H9 (cell line): ENCODE data around the gene LMF1. TPM values are rescaled to one million over a fixed set of nuclear protein-coding genes. Genes with fewer than 3 reads are reported as not detected.

Experiments used
- DNase-seq: peaks from one replicate; pipeline ENCODE4 v3.0.0-alpha.2; 2017
- H2AFZ ChIP-seq: one replicate; pipeline ENCODE4 v1.6.1; 2013; ENCODE audit warnings: mild to moderate bottlenecking, low read length, control low read depth, moderate library complexity
- H2AK5ac ChIP-seq: 2 replicates; pipeline ENCODE4 v1.6.1; 2013; ENCODE audit warnings: low read length, control low read depth, mixed read lengths; ENCODE audit not compliant: insufficient read length
- H2BK120ac ChIP-seq: one replicate; pipeline ENCODE4 v1.6.1; 2013; ENCODE audit warnings: low read depth, mild to moderate bottlenecking, low read length, control low read depth, inconsistent platforms; ENCODE audit not compliant: poor library complexity, severe bottlenecking
- H2BK12ac ChIP-seq: 2 replicates; pipeline ENCODE4 v1.6.1; 2013; ENCODE audit warnings: low read length, control low read depth, mixed read lengths, low read depth; ENCODE audit not compliant: insufficient read length
- H2BK15ac ChIP-seq: 2 replicates; pipeline ENCODE4 v1.6.1; 2013; ENCODE audit warnings: low read depth, low read length, control low read depth
- H2BK20ac ChIP-seq: one replicate; pipeline ENCODE4 v1.6.1; 2013; ENCODE audit warnings: low read depth, mild to moderate bottlenecking, low read length, control low read depth, inconsistent platforms; ENCODE audit not compliant: poor library complexity, severe bottlenecking
- H2BK5ac ChIP-seq: 2 replicates; pipeline ENCODE4 v1.6.1; 2013; ENCODE audit warnings: low read length, control low read depth, mixed read lengths; ENCODE audit not compliant: insufficient read length
- H3K14ac ChIP-seq: 2 replicates; pipeline ENCODE4 v1.6.1; 2013; ENCODE audit warnings: low read length, control low read depth; ENCODE audit not compliant: insufficient read depth
- H3K18ac ChIP-seq: 2 replicates; pipeline ENCODE4 v1.6.1; 2013; ENCODE audit warnings: low read depth, mild to moderate bottlenecking, mixed read lengths, low read length, control low read depth; ENCODE audit not compliant: insufficient read length
- H3K23ac ChIP-seq: 2 replicates; pipeline ENCODE4 v1.6.1; 2013; ENCODE audit warnings: low read length, control low read depth, mixed read lengths, low read depth; ENCODE audit not compliant: insufficient read length
- H3K23me2 ChIP-seq: 2 replicates; pipeline ENCODE4 v1.6.1; 2013; ENCODE audit warnings: low read depth, mild to moderate bottlenecking, mixed read lengths, low read length, control low read depth; ENCODE audit not compliant: insufficient read length, poor library complexity, severe bottlenecking
- H3K27ac ChIP-seq: 2 replicates; pipeline ENCODE4 v1.5.1; 2013; ENCODE audit warnings: low read length, control low read depth, mixed read lengths, low read depth; ENCODE audit not compliant: insufficient read length
- H3K27me3 ChIP-seq: 2 replicates; pipeline ENCODE4 v1.6.1; 2013; ENCODE audit warnings: low read length, control low read depth, inconsistent platforms; ENCODE audit not compliant: insufficient read depth
- H3K4ac ChIP-seq: 2 replicates; pipeline ENCODE4 v1.6.1; 2013; ENCODE audit warnings: low read depth, mild to moderate bottlenecking, control low read depth, inconsistent platforms, low read length, moderate library complexity
- H3K4me1 ChIP-seq: 2 replicates; pipeline ENCODE4 v1.6.1; 2013; ENCODE audit warnings: low read length, control low read depth, inconsistent platforms; ENCODE audit not compliant: insufficient read depth
- H3K4me2 ChIP-seq: 2 replicates; pipeline ENCODE4 v1.6.1; 2013; ENCODE audit warnings: low read length, control low read depth, mixed read lengths; ENCODE audit not compliant: insufficient read length, insufficient read depth
- H3K56ac ChIP-seq: 2 replicates; pipeline ENCODE4 v1.6.1; 2013; ENCODE audit warnings: low read depth, mild to moderate bottlenecking, mixed read lengths, low read length, control low read depth; ENCODE audit not compliant: insufficient read length
- H3K79me1 ChIP-seq: 2 replicates; pipeline ENCODE4 v1.6.1; 2013; ENCODE audit warnings: low read depth, mild to moderate bottlenecking, moderate library complexity, low read length, control low read depth, inconsistent platforms; ENCODE audit not compliant: insufficient read depth, poor library complexity, severe bottlenecking
- H3K79me2 ChIP-seq: 2 replicates; pipeline ENCODE4 v1.6.1; 2013; ENCODE audit warnings: low read length, control low read depth, inconsistent platforms; ENCODE audit not compliant: insufficient read depth
- H3K9ac ChIP-seq: 2 replicates; pipeline ENCODE4 v1.6.1; 2013; ENCODE audit warnings: low read length, control low read depth, mixed read lengths; ENCODE audit not compliant: insufficient read length; ENCODE audit errors: extremely low read depth
- H3K9me3 ChIP-seq: one replicate; pipeline ENCODE4 v1.6.1; 2013; ENCODE audit warnings: low read depth, low read length, inconsistent platforms; ENCODE audit not compliant: control insufficient read depth
- H3T11ph ChIP-seq: one replicate; pipeline ENCODE4 v1.6.1; 2013; ENCODE audit warnings: mild to moderate bottlenecking, low read length, control low read depth, inconsistent platforms
- H4K20me1 ChIP-seq: one replicate; pipeline ENCODE4 v1.6.1; 2013; ENCODE audit not compliant: control insufficient read depth, insufficient read length, insufficient read depth
- H4K5ac ChIP-seq: 2 replicates; pipeline ENCODE4 v1.6.1; 2013; ENCODE audit warnings: low read depth, mild to moderate bottlenecking, mixed read lengths, low read length, control low read depth; ENCODE audit not compliant: insufficient read length
- H4K8ac ChIP-seq: replicated peaks from 2 replicates; pipeline ENCODE4 v1.6.1; 2013; ENCODE audit warnings: low read length, control low read depth, mixed read lengths, low read depth; ENCODE audit not compliant: insufficient read length
- H4K91ac ChIP-seq: 2 replicates; pipeline ENCODE4 v1.6.1; 2013; ENCODE audit warnings: low read depth, mild to moderate bottlenecking, moderate library complexity, mixed read lengths, low read length, control low read depth; ENCODE audit not compliant: insufficient read length
- H3K27ac Mint-ChIP-seq, 3 experiments: 2 replicates in 2 of 3; 3 replicates in 1 of 3; pipeline ENCODE4 v1.8.0; 2020 to 2021; ENCODE audit warnings: mixed read lengths in 3 of 3, mild to moderate bottlenecking in 1 of 3, moderate library complexity in 1 of 3
- H3K27me3 Mint-ChIP-seq: 2 replicates; pipeline ENCODE4 v1.8.0; 2021; ENCODE audit warnings: low read depth, mild to moderate bottlenecking, moderate library complexity, mixed read lengths
- H3K36me3 Mint-ChIP-seq, 3 experiments: 2 replicates in 2 of 3; 3 replicates in 1 of 3; pipeline ENCODE4 v1.8.0; 2020 to 2021; ENCODE audit warnings: low read depth in 3 of 3, mixed read lengths in 3 of 3; ENCODE audit not compliant: insufficient read depth in 1 of 3
- H3K4me1 Mint-ChIP-seq, 2 experiments: 2 replicates each; pipeline ENCODE4 v1.8.0; 2020; ENCODE audit warnings: mixed read lengths in 2 of 2
- H3K4me3 Mint-ChIP-seq, 2 experiments: 2 replicates in 1 of 2; 3 replicates in 1 of 2; pipeline ENCODE4 v1.8.0; 2020 to 2021; ENCODE audit warnings: mild to moderate bottlenecking in 2 of 2, mixed read lengths in 2 of 2, moderate library complexity in 1 of 2
- H3K9me3 Mint-ChIP-seq, 2 experiments: 2 replicates in 1 of 2; 3 replicates in 1 of 2; pipeline ENCODE4 v1.8.0; 2020; ENCODE audit warnings: mild to moderate bottlenecking in 2 of 2, mixed read lengths in 2 of 2, moderate library complexity in 1 of 2
- WGBS: extraction: QIAGEN DNeasy Blood & Tissue Kit; methylation state at CpG from one replicate; pipeline ENCODE4 v1.1.7; 2013; ENCODE audit warnings: missing lambda C conversion rate, low lambda C conversion rate, mixed read lengths; ENCODE audit not compliant: insufficient read length; ENCODE audit errors: extremely low coverage; 5-methylcytosine and 5-hydroxymethylcytosine counted together
- total RNA-seq: library from RNA; stranded (reverse); gene quantifications from 2 replicates; pipeline ENCODE4 v1.2.1, GENCODE V29; 2021
- TF ChIP-seq, protein P1 (sequence below): fragments of 200-600 bp; sonication (generic); conservative IDR thresholded peaks from 3 replicates; pipeline ENCODE4 v1.8.0; 2021; ENCODE audit warnings: antibody characterized with exemption, mild to moderate bottlenecking

LMF1 gene
- total RNA-seq, 1 experiment from 2014 or later = 7.1 TPM

DNA sequence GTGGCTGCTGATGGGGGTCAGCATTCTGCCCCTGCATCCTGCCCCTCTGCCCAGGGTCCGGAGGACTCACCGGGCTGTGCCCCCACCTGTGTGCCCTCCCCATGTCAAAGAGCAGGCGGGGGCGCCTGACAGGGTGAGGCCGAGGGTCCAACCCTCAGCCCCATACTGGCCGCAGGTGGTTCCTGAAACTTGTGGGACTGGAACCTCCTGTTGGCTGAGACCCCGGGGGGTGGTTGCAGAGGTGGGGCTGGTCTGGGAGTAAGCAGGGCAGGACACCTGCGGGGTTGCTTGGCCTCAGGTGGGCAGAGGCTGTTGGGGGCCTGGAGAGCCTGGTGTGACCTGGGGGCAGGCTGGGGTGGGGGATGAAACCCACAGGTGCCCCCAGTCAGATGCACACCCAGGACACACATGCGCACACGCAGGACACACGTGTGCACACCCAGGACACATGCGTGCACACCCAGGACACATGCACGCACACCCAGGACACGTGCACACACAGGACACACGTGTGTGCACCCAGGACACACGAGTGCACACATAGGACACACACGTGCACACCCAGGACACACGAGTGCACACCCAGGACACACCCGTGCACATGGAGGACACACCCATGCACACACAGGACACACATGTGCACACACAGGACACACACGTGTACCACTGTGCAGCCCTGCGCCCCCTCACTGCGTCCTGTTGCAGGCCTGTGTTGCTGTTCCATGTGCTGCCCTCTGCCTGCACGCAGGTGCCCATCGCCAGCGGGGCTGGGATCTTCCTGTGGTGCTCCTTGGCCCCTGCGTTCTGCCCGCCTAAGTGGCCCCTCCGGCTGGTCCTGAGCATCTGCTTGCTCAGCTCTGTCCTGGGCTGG is 42.2 kb upstream of the LMF1 start:
- WGBS = no CpG with 5 or more reads among the region's 28 CpGs

More for the DNA sequence above, 42.2 kb upstream of the LMF1 start:
- no peak overlapping the region for H3K18ac ChIP-seq
- no peak overlapping the region for H4K5ac ChIP-seq
- H3K79me2 ChIP-seq = no peaks in the 10 kb centered on the region
- no peak for DNase-seq
- H3K4ac ChIP-seq = no peak overlapping the region
- no peak overlapping the region for H2AK5ac ChIP-seq
- H3K4me1 Mint-ChIP-seq = peaks cover 0 to 3% of the 10 kb centered on the region in 2 experiments; a peak in 1 of 4 replicates
- no peak overlapping the region for H4K91ac ChIP-seq
- H3K23me2 ChIP-seq = no peaks in the 10 kb centered on the region
- no peaks in the 10 kb centered on the region for H4K20me1 ChIP-seq
- H3K79me1 ChIP-seq = no peaks in the 10 kb centered on the region
- no peaks in the 10 kb centered on the region for H3K36me3 Mint-ChIP-seq
- TF ChIP-seq, protein P1, sequence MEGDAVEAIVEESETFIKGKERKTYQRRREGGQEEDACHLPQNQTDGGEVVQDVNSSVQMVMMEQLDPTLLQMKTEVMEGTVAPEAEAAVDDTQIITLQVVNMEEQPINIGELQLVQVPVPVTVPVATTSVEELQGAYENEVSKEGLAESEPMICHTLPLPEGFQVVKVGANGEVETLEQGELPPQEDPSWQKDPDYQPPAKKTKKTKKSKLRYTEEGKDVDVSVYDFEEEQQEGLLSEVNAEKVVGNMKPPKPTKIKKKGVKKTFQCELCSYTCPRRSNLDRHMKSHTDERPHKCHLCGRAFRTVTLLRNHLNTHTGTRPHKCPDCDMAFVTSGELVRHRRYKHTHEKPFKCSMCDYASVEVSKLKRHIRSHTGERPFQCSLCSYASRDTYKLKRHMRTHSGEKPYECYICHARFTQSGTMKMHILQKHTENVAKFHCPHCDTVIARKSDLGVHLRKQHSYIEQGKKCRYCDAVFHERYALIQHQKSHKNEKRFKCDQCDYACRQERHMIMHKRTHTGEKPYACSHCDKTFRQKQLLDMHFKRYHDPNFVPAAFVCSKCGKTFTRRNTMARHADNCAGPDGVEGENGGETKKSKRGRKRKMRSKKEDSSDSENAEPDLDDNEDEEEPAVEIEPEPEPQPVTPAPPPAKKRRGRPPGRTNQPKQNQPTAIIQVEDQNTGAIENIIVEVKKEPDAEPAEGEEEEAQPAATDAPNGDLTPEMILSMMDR = no peak
- no peak overlapping the region for H4K8ac ChIP-seq
- no peak overlapping the region for H3K23ac ChIP-seq
- no peak overlapping the region for H2BK15ac ChIP-seq
- peaks cover 4% of the 10 kb centered on the region; the same call in 1 of the 2 replicates for H3K27me3 Mint-ChIP-seq
- no peaks in the 10 kb centered on the region for H3K4me1 ChIP-seq
- H3K4me2 ChIP-seq = no peak overlapping the region
- H3K56ac ChIP-seq = no peak overlapping the region
- no peak overlapping the region for H3K27ac ChIP-seq
- H2BK5ac ChIP-seq = no peak overlapping the region
- no peak overlapping the region for H3K27ac Mint-ChIP-seq
- no peak overlapping the region for H2AFZ ChIP-seq
- H3K9me3 Mint-ChIP-seq = no peaks in the 10 kb centered on the region
- H2BK120ac ChIP-seq = no peak overlapping the region
- no peaks in the 10 kb centered on the region for H3K27me3 ChIP-seq
- no peak overlapping the region for H3K4me3 Mint-ChIP-seq
- no peak overlapping the region for H2BK12ac ChIP-seq
- no peak overlapping the region for H3K14ac ChIP-seq
- no peaks in the 10 kb centered on the region for H3K9me3 ChIP-seq
- no peak overlapping the region for H3K9ac ChIP-seq
- H3T11ph ChIP-seq = no peak overlapping the region
- H2BK20ac ChIP-seq = no peak overlapping the region
